Body of pancreas (tissue), 4 donors: ENCODE data around the gene S1PR5. TPM values are rescaled to one million over a fixed set of nuclear protein-coding genes. Genes with fewer than 3 reads are reported as not detected.

ENCODE experiments used
- microRNA counts, 2 donors: library from miRNA; unstranded; fragments of <30 nt; microRNA quantifications; one replicate each; lab custom pipeline; 2017
- microRNA-seq, 2 donors: library from miRNA; unstranded; fragments of <30 nt; microRNA quantifications; one replicate each; pipeline ENCODE4, GENCODE V29; 2016; ENCODE audit warnings: borderline number of aligned reads in 2 of 2, borderline replicate concordance in 2 of 2
- small RNA-seq: library from RNA; depleted of rRNA; stranded (forward); fragments of <200 nt; gene quantifications from one replicate; pipeline ENCODE3, GENCODE V24; 2016
- total RNA-seq, 2 donors: library from RNA; depleted of rRNA; stranded (reverse); fragments of >200 nt; gene quantifications; one replicate each; pipeline ENCODE4 v1.1.0, GENCODE V29; 2016

The S1PR5 gene
- total RNA-seq, 2 donors from 2014 or later: 1.0 to 1.6 TPM

MicroRNAs encoded within 50 kb of the gene (microRNA counts, 767-probe panel; counts per million panel counts)
- 0 to 736 counts per million in 2 donors for microRNA hsa-miR-1238 (lab: Ali Mortazavi, UCI)

Small RNA genes lying within 50 kb of the gene (microRNA-seq; reads per million reads assigned to microRNA genes)
- gene MIR1238: 0 reads per million in 2 donors

Small RNA genes lying within 50 kb of the gene (small RNA-seq; reads per million reads assigned to genes)
- gene MIR1238 (not detected), gene RNU7-140P (not detected)

Other genes with a start within 250 kb of the S1PR5 start
- gene ICAM1, start 246.3 kb downstream of the S1PR5 start, total RNA-seq: 10 to 100 TPM in 1 of 2 donors, 1 to 10 TPM in 1; 7.3 to 68.9 TPM
- gene ICAM4, start 230.5 kb downstream of the S1PR5 start, total RNA-seq: under 1 TPM in 1 of 2 donors, not detected in 1; 0.26 TPM
- gene ICAM5, start 227.5 kb downstream of the S1PR5 start, total RNA-seq: under 1 TPM in 1 of 2 donors, not detected in 1; 0.33 TPM
- 1 to 10 TPM; 2.3 to 4.6 TPM for gene ZGLP1, start 207.6 kb downstream of the S1PR5 start, total RNA-seq
- gene FDX2, start 201.4 kb downstream of the S1PR5 start, total RNA-seq: 10 to 100 TPM; 11.2 to 16.8 TPM
- gene RAVER1, start 183.9 kb downstream of the S1PR5 start, total RNA-seq: 10 to 100 TPM in 1 of 2 donors, 1 to 10 TPM in 1; 9.9 to 30.7 TPM
- gene ICAM3, start 177.8 kb downstream of the S1PR5 start, total RNA-seq: 1 to 10 TPM; 2.1 to 5.9 TPM
- gene TYK2, start 136.9 kb downstream of the S1PR5 start, total RNA-seq: 100 to 1,000 TPM in 1 of 2 donors, 10 to 100 TPM in 1; 72.4 to 168 TPM
- 100 to 1,000 TPM in 1 of 2 donors, 10 to 100 TPM in 1; 89.7 to 122 TPM for gene CDC37, start 113.9 kb downstream of the S1PR5 start, total RNA-seq
- 10 to 100 TPM in 1 of 2 donors, 1 to 10 TPM in 1; 8.8 to 17.1 TPM for gene PDE4A, start 96.9 kb downstream of the S1PR5 start, total RNA-seq
- gene KEAP1, start 14.1 kb downstream of the S1PR5 start, total RNA-seq: 10 to 100 TPM; 30.9 to 37.6 TPM
- gene ATG4D, start 26.5 kb upstream of the S1PR5 start, total RNA-seq: 10 to 100 TPM; 20.4 to 23.3 TPM
- 10 to 100 TPM; 24.1 to 28.8 TPM for gene KRI1, start 48.6 kb upstream of the S1PR5 start, total RNA-seq
- 1 to 10 TPM; 2.6 to 4.9 TPM for gene CDKN2D, start 51.5 kb upstream of the S1PR5 start, total RNA-seq
- gene AP1M2, start 69.9 kb upstream of the S1PR5 start, total RNA-seq: 10 to 100 TPM; 25.7 to 30.6 TPM
- 10 to 100 TPM; 47.5 to 56.4 TPM for gene SLC44A2, start 108.1 kb upstream of the S1PR5 start, total RNA-seq
- 100 to 1,000 TPM in 1 of 2 donors, 10 to 100 TPM in 1; 90.3 to 150 TPM for gene ILF3, start 136.9 kb upstream of the S1PR5 start, total RNA-seq
- gene QTRT1, start 184.0 kb upstream of the S1PR5 start, total RNA-seq: 10 to 100 TPM; 71.6 to 89.7 TPM
- gene DNM2, start 200.6 kb upstream of the S1PR5 start, total RNA-seq: 100 to 1,000 TPM in 1 of 2 donors, 10 to 100 TPM in 1; 98.6 to 158 TPM